ENCODE data around the gene VPS13A. TPM values are rescaled to one million over a fixed set of nuclear protein-coding genes. Genes with fewer than 3 reads are reported as not detected.

The VPS13A gene
- total RNA-seq, 4 donors from 2014 or later, result 22.5 to 58.9 (median 39.0) TPM

DNA sequence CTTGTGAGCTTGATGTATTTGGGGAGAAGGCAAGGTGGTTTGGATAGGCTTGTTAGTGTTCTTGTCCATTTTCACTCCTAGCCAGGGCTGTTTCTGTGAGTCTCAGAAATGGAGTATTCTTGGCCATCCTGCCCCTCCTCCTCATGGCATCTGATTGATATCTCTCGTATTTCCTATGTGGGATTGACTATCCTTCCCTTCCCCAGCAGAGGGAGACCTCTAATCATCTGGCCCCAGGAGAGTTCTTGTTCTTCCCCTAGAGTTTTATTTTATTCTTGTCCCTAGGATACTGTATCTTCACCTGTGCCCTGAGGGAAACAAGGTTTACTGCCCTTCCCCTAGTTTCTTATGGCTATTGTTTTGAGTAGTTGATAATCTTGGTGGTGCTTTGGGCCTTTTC is 114.4 kb downstream of the VPS13A start:
- H3K9me3 ChIP-seq, result peaks cover 0 to 3% of the 10 kb centered on the region in 2 donors
- TF ChIP-seq POLR2A (IDR thresholded peaks at IDR 0.05), result no peak
- TF ChIP-seq, protein P1, sequence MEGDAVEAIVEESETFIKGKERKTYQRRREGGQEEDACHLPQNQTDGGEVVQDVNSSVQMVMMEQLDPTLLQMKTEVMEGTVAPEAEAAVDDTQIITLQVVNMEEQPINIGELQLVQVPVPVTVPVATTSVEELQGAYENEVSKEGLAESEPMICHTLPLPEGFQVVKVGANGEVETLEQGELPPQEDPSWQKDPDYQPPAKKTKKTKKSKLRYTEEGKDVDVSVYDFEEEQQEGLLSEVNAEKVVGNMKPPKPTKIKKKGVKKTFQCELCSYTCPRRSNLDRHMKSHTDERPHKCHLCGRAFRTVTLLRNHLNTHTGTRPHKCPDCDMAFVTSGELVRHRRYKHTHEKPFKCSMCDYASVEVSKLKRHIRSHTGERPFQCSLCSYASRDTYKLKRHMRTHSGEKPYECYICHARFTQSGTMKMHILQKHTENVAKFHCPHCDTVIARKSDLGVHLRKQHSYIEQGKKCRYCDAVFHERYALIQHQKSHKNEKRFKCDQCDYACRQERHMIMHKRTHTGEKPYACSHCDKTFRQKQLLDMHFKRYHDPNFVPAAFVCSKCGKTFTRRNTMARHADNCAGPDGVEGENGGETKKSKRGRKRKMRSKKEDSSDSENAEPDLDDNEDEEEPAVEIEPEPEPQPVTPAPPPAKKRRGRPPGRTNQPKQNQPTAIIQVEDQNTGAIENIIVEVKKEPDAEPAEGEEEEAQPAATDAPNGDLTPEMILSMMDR (IDR thresholded peaks at IDR 0.05), result no peak
- no peaks in the 10 kb centered on the region for H3K4me1 ChIP-seq
- no peak overlapping the region for H3K4me3 ChIP-seq
- no peak overlapping the region for H3K27ac ChIP-seq
- no peaks in the 10 kb centered on the region for H3K36me3 ChIP-seq
- intact Hi-C loops (cut with DNase I; ENCODE audit: low total_unique reads), result no loop called here
- no peak for DNase-seq
- H3K27me3 ChIP-seq, result no peaks in the 10 kb centered on the region

GRCh38 chr9:77293949-77294348 is 116.6 kb downstream of the VPS13A start:
- H3K9me3 ChIP-seq, result no peaks in the 10 kb centered on the region
- no peak overlapping the region for H3K27ac ChIP-seq
- no peak overlapping the region for H3K4me3 ChIP-seq
- TF ChIP-seq POLR2A (IDR thresholded peaks at IDR 0.05), result no peak
- TF ChIP-seq, protein P1 (IDR thresholded peaks at IDR 0.05), result no peak
- no peaks in the 10 kb centered on the region for H3K36me3 ChIP-seq
- H3K27me3 ChIP-seq, result no peaks in the 10 kb centered on the region
- intact Hi-C loops (cut with DNase I; ENCODE audit: low total_unique reads), result no loop called here
- no peak for DNase-seq
- no peaks in the 10 kb centered on the region for H3K4me1 ChIP-seq

GRCh38 chr9:77304543-77304942 is 127.2 kb downstream of the VPS13A start:
- Histone ChIP-seq H3K9me3 (no peaks in the 10 kb centered on the region), H3K36me3 (no peaks in the 10 kb centered on the region), H3K27me3 (no peaks in the 10 kb centered on the region), H3K4me3 (no peak overlapping the region), H3K27ac (no peak overlapping the region), H3K4me1 (no peaks in the 10 kb centered on the region)
- intact Hi-C loops (cut with DNase I; ENCODE audit: low total_unique reads), result no loop called here
- TF ChIP-seq, protein P1 (IDR thresholded peaks at IDR 0.05), result no peak
- no peak for TF ChIP-seq POLR2A (IDR thresholded peaks at IDR 0.05)
- DNase-seq, result no peak

GRCh38 chr9:77305622-77306400 is 128.5 kb downstream of the VPS13A start:
- TF ChIP-seq, protein P1 (IDR thresholded peaks at IDR 0.05), result no peak
- TF ChIP-seq POLR2A (IDR thresholded peaks at IDR 0.05), result no peak
- Histone ChIP-seq H3K27ac (no peak overlapping the region), H3K4me3 (no peak overlapping the region), H3K9me3 (no peaks in the 10 kb centered on the region), H3K36me3 (no peaks in the 10 kb centered on the region), H3K4me1 (no peaks in the 10 kb centered on the region), H3K27me3 (no peaks in the 10 kb centered on the region)
- DNase-seq, result no peak
- intact Hi-C loops (cut with DNase I; ENCODE audit: low total_unique reads), result no loop called here

DNA sequence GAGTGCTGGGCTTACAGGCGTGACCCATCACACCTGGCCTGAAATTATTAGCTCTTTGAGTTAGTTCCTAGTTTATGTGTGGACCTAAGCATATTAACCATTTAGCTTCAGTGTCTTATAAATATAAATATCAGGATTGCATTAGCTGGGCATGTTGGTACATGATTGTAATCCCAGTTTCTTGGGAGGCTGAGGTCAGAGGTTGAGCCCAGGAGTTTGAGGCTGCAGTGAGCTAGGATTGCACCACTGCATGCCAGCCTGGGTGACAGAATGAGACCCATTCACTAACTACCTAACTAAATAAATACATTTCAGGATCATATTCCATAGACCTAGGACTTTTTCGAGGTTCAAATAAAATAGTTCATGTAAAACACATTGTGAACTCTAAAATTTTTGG is 129.8 kb downstream of the VPS13A start:
- TF ChIP-seq, protein P1 (IDR thresholded peaks at IDR 0.05), result no peak
- no peak for TF ChIP-seq POLR2A (IDR thresholded peaks at IDR 0.05)
- no peaks in the 10 kb centered on the region for H3K36me3 ChIP-seq
- DNase-seq, result no peak
- H3K27me3 ChIP-seq, result no peaks in the 10 kb centered on the region
- no peak overlapping the region for H3K4me3 ChIP-seq
- intact Hi-C loops (cut with DNase I; ENCODE audit: low total_unique reads), result no loop called here
- H3K9me3 ChIP-seq, result no peaks in the 10 kb centered on the region
- H3K4me1 ChIP-seq, result no peaks in the 10 kb centered on the region
- no peak overlapping the region for H3K27ac ChIP-seq

Data from uterus (tissue), 4 donors.